A549 (cell line): ENCODE measurements around the gene CNR1.

ENCODE experiments used
- CBX8 ChIP-seq: fragments of 200-600 bp; sonication (generic); IDR thresholded peaks from 2 replicates; pipeline ENCODE4 v1.6.1; 2016
- CTCF ChIP-seq: fragments of >200 bp; sonication (Bioruptor Twin); formaldehyde crosslinking; IDR thresholded peaks from 3 replicates; pipeline ENCODE4 v1.5.1; 2016
- FOSL2 ChIP-seq, 2 experiments: fragments of 450-650 bp in 1 of 2; fragments of >200 bp in 1 of 2; sonication (Bioruptor Twin) in 1 of 2; formaldehyde crosslinking; IDR thresholded peaks; 2 replicates each; pipeline versions ENCODE4 v1.5.0 to v1.6.1; 2016 to 2020; ENCODE audit warnings: mild to moderate bottlenecking in 1 of 2, moderate library complexity in 1 of 2
- KDM5A ChIP-seq: fragments of 200-600 bp; sonication (generic); IDR thresholded peaks from 2 replicates; pipeline ENCODE4 v1.6.1; 2016; ENCODE audit warnings: antibody characterized with exemption, mild to moderate bottlenecking
- POLR2A ChIP-seq: IDR thresholded peaks from 2 replicates; pipeline ENCODE4 v1.6.1; 2012; ENCODE audit warnings: mild to moderate bottlenecking, low read length
- SREBF2 ChIP-seq: fragments of 450-650 bp; IDR thresholded peaks from 2 replicates; pipeline ENCODE4 v1.6.1; 2014; ENCODE audit warnings: mild to moderate bottlenecking, moderate library complexity

- TF ChIP-seq POLR2A (no peak), CTCF (0 out of 3 replicates have a peak, but pooled peaks have one; percentile 8), SREBF2 (no peak), KDM5A (no peak), CBX8 (no peak), FOSL2 (IDR thresholded peaks at IDR 0.05) (no peak), FOSL2 (CRISPR knock-in tag; IDR thresholded peaks at IDR 0.05) (no peak)
These were observed at the start of gene CNR1 for GRCh38 chr6:88165844-88166492.
